HL-60 (cell line): ENCODE data around the gene NTN4.

ENCODE experiments used
- GABPA ChIP-seq: IDR thresholded peaks from 2 replicates; pipeline ENCODE4 v1.6.1; 2012; ENCODE audit warnings: low read depth
- POLR2AphosphoS5 ChIP-seq: IDR thresholded peaks from 2 replicates; pipeline ENCODE4 v1.6.1; 2012; ENCODE audit warnings: low read depth
- REST ChIP-seq: IDR thresholded peaks from 2 replicates; pipeline ENCODE4 v1.6.1; 2012; ENCODE audit warnings: low read depth; ENCODE audit not compliant: insufficient replicate concordance
- TF ChIP-seq, protein P1 (sequence below): IDR thresholded peaks from one replicate; pipeline ENCODE4 v1.5.1; 2011; ENCODE audit warnings: low read length, control low read depth, inconsistent platforms; ENCODE audit not compliant: insufficient read depth

GRCh38 chr12:95808146-95808545 lies 17.6 kb upstream of the NTN4 start:
- TF ChIP-seq, protein P1, sequence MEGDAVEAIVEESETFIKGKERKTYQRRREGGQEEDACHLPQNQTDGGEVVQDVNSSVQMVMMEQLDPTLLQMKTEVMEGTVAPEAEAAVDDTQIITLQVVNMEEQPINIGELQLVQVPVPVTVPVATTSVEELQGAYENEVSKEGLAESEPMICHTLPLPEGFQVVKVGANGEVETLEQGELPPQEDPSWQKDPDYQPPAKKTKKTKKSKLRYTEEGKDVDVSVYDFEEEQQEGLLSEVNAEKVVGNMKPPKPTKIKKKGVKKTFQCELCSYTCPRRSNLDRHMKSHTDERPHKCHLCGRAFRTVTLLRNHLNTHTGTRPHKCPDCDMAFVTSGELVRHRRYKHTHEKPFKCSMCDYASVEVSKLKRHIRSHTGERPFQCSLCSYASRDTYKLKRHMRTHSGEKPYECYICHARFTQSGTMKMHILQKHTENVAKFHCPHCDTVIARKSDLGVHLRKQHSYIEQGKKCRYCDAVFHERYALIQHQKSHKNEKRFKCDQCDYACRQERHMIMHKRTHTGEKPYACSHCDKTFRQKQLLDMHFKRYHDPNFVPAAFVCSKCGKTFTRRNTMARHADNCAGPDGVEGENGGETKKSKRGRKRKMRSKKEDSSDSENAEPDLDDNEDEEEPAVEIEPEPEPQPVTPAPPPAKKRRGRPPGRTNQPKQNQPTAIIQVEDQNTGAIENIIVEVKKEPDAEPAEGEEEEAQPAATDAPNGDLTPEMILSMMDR, result no peak
- TF ChIP-seq REST, result no peak
- no peak for TF ChIP-seq POLR2AphosphoS5
- TF ChIP-seq GABPA, result no peak
